HepG2 (cell line): ENCODE results near the gene GNAL. TPM values are rescaled to one million over a fixed set of nuclear protein-coding genes. Genes with fewer than 3 reads are reported as not detected.

ENCODE experiments used
- AKAP8 ChIP-seq: sonication (generic); formaldehyde crosslinking; IDR thresholded peaks from 2 replicates; pipeline ENCODE4 v1.5.1; 2020; ENCODE audit warnings: mild to moderate bottlenecking, missing genetic modification reagents
- ARID5B ChIP-seq: IDR thresholded peaks from 2 replicates; pipeline ENCODE4 v1.4.0; 2020; ENCODE audit warnings: mild to moderate bottlenecking, missing genetic modification reagents
- CBX1 ChIP-seq: IDR thresholded peaks from one replicate; pipeline ENCODE4 v1.6.1; 2016; ENCODE audit warnings: antibody characterized with exemption, low read depth
- ETV6 ChIP-seq: sonication (generic); formaldehyde crosslinking; conservative IDR thresholded peaks from 2 replicates; pipeline ENCODE4 v1.4.0; 2020; ENCODE audit warnings: missing genetic modification reagents
- FOXA1 ChIP-seq, 2 experiments: fragments of 450-650 bp in 1 of 2; sonication (generic) in 1 of 2; formaldehyde crosslinking in 1 of 2; IDR thresholded peaks; 2 replicates each; pipeline versions ENCODE4 v1.4.0 to v1.6.1; 2016 to 2020; ENCODE audit warnings: missing genetic modification reagents in 1 of 2
- GFI1 ChIP-seq: sonication (generic); formaldehyde crosslinking; IDR thresholded peaks from 2 replicates; pipeline ENCODE4 v1.5.0; 2020; ENCODE audit warnings: missing genetic modification reagents, mild to moderate bottlenecking, borderline replicate concordance
- HMGXB4 ChIP-seq, 2 experiments: sonication (generic) in 1 of 2; formaldehyde crosslinking in 1 of 2; IDR thresholded peaks; 2 replicates each; pipeline versions ENCODE4 v1.4.0 to v1.6.1; 2018 to 2020; ENCODE audit warnings: missing genetic modification reagents in 2 of 2, borderline replicate concordance in 1 of 2, low read depth in 1 of 2, mild to moderate bottlenecking in 1 of 2, missing biosample characterization in 1 of 2
- KDM2A ChIP-seq: sonication (generic); formaldehyde crosslinking; IDR thresholded peaks from 2 replicates; pipeline ENCODE4 v1.4.0; 2020; ENCODE audit warnings: low read depth, missing genetic modification reagents, borderline replicate concordance
- SOX6 ChIP-seq, 2 experiments: fragments of 450-650 bp in 1 of 2; sonication (generic) in 1 of 2; formaldehyde crosslinking in 1 of 2; IDR thresholded peaks; 2 replicates each; pipeline versions ENCODE4 v1.4.0 to v1.6.1; 2017 to 2020; ENCODE audit warnings: antibody characterized with exemption in 1 of 2, mild to moderate bottlenecking in 1 of 2, missing genetic modification reagents in 1 of 2
- SPEN ChIP-seq: sonication (generic); formaldehyde crosslinking; IDR thresholded peaks from 2 replicates; pipeline ENCODE4 v1.5.1; 2020; ENCODE audit warnings: low read depth, mild to moderate bottlenecking, missing genetic modification reagents
- TCF7 ChIP-seq: sonication (generic); IDR thresholded peaks from 2 replicates; pipeline ENCODE4 v1.6.1; 2016; ENCODE audit warnings: antibody characterized with exemption, low read depth
- USF2 ChIP-seq, 2 experiments: sonication (generic) in 1 of 2; formaldehyde crosslinking in 1 of 2; IDR thresholded peaks; 2 replicates each; pipeline versions ENCODE4 v1.5.1 to v1.6.1; 2011 to 2020; ENCODE audit warnings: borderline replicate concordance in 1 of 2, low read depth in 1 of 2, low read length in 1 of 2, mild to moderate bottlenecking in 1 of 2, missing genetic modification reagents in 1 of 2, moderate library complexity in 1 of 2
- ZNF362 ChIP-seq: sonication (generic); formaldehyde crosslinking; IDR thresholded peaks from 2 replicates; pipeline ENCODE4 v1.4.0; 2020; ENCODE audit warnings: missing genetic modification reagents, mild to moderate bottlenecking, borderline replicate concordance
- ZNF484 ChIP-seq: sonication (generic); formaldehyde crosslinking; IDR thresholded peaks from 2 replicates; pipeline ENCODE4 v1.5.1; 2020; ENCODE audit warnings: mild to moderate bottlenecking, low read depth, missing genetic modification reagents, borderline replicate concordance
- ZNF503 ChIP-seq: sonication (generic); formaldehyde crosslinking; IDR thresholded peaks from 2 replicates; pipeline ENCODE4 v1.4.0; 2020; ENCODE audit warnings: missing genetic modification reagents
- ZNF629 ChIP-seq: sonication (generic); formaldehyde crosslinking; conservative IDR thresholded peaks from 2 replicates; pipeline ENCODE4 v1.5.0; 2020; ENCODE audit warnings: missing genetic modification reagents
- polyA plus RNA-seq, 8 experiments: library from polyadenylated mRNA; depleted of rRNA in 3 of 8; stranded (reverse) in 7 of 8; unstranded in 1 of 8; fragments of >200 nt; fragmentation: Illumina TruSeq in 4 of 8; extraction: Trizol in 4 of 8; gene quantifications; 2 replicates each; pipeline versions ENCODE4 v1.2.1 to v1.2.3, GENCODE V29; 2011 to 2016; ENCODE audit warnings: low read depth in 4 of 8, missing spikeins in 1 of 8, mixed read lengths in 1 of 8; ENCODE audit not compliant: insufficient read depth in 1 of 8
- total RNA-seq, 5 experiments: library from RNA; depleted of rRNA; stranded (reverse); fragments of >200 nt; fragmentation: Illumina TruSeq; extraction: Trizol; gene quantifications; 2 replicates each; pipeline ENCODE4 v1.2.3, GENCODE V29; 2016; ENCODE audit warnings: low read depth in 1 of 5

The GNAL gene
- total and polyA plus RNA-seq, 2 of the 13 experiments (the other 11 are each of a cell fraction or from before 2014, with no cell fraction given) = 0.87 to 1.4 TPM

- peak; percentile 77 for TF ChIP-seq ARID5B (CRISPR knock-in tag)
- TF ChIP-seq HMGXB4 (CRISPR knock-in tag; IDR thresholded peaks at IDR 0.05; ENCODE audit: borderline replicate concordance in 1 of 2, low read depth in 1 of 2) = peak in 1 of 2 experiments; percentile 25; a peak in 1 of 4 replicates
- TF ChIP-seq GFI1 (CRISPR knock-in tag) = peak; percentile 85
- peak; percentile 38; the same call in 1 of the 2 replicates for TF ChIP-seq ZNF362 (CRISPR knock-in tag)
- no peak for TF ChIP-seq CBX1
- 0 out of 2 replicates have a peak, but pooled peaks have one; percentile 42 for TF ChIP-seq AKAP8 (CRISPR knock-in tag)
- TF ChIP-seq SOX6 (IDR thresholded peaks at IDR 0.05) = no peak
- peak; percentile 92 for TF ChIP-seq SOX6 (CRISPR knock-in tag; IDR thresholded peaks at IDR 0.05)
- TF ChIP-seq ZNF503 (CRISPR knock-in tag) = no peak
- peak; percentile 55; the same call in 1 of the 2 replicates for TF ChIP-seq TCF7
- TF ChIP-seq FOXA1 (IDR thresholded peaks at IDR 0.05) = no peak
- TF ChIP-seq FOXA1 (CRISPR knock-in tag; IDR thresholded peaks at IDR 0.05) = peak; percentile 79
- no peak for TF ChIP-seq ZNF629 (CRISPR knock-in tag)
- peak; percentile 44; the same call in 1 of the 2 replicates for TF ChIP-seq SPEN (CRISPR knock-in tag)
- peak; percentile 36; the same call in 1 of the 2 replicates for TF ChIP-seq USF2 (IDR thresholded peaks at IDR 0.05; ENCODE audit: low read depth, low read length)
- peak; percentile 33; the same call in 1 of the 2 replicates for TF ChIP-seq USF2 (CRISPR knock-in tag; IDR thresholded peaks at IDR 0.05; ENCODE audit: borderline replicate concordance)
- no peak for TF ChIP-seq ZNF484 (CRISPR knock-in tag)
- TF ChIP-seq KDM2A (CRISPR knock-in tag) = 0 out of 2 replicates have a peak, but pooled peaks have one; percentile 33
- TF ChIP-seq ETV6 (CRISPR knock-in tag) = no peak
These were observed 151.4 kb downstream of the GNAL start (continued) for GRCh38 chr18:11840493-11840892.
